ENCODE results near the gene VSIG10L. TPM values are rescaled to one million over a fixed set of nuclear protein-coding genes. Genes with fewer than 3 reads are reported as not detected.

VSIG10L gene
- 2.5 TPM for total RNA-seq

DNA sequence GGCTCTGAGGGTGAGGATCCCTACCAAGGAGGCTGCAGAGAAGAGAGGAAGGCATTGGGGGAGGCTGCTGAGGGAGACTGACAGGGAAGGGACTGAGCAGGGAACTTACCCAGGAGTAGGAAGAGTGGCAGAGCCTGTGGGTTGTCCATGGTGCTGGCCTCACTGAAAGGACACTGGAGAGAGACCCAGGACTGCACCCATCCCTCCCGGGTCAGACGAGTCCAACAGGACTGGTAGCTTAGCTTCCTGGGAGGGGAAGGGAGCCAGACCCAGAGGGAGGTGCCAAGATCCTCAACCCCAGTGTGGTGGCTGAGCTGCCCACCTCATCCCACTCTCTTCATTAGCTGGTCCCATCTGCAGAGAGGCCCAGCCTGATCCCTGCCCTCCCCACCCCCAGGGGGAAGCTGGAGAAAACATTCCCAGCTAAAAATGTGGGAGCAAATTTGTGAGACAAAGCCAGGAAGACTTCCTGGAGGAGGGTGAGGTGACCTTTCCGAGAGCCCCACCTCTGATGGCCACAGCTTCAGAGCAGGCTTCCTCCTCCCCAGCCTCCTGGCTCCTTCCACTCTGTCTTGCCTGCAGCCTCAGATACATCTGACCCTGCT, at the start of gene VSIG10L:
Gene VSIG10L (minus strand): TSS at position 164 of the 605 bp plus-strand sequence. CDS start 15 bp downstream, at position 149.
- DNase-seq: no peak

DNA sequence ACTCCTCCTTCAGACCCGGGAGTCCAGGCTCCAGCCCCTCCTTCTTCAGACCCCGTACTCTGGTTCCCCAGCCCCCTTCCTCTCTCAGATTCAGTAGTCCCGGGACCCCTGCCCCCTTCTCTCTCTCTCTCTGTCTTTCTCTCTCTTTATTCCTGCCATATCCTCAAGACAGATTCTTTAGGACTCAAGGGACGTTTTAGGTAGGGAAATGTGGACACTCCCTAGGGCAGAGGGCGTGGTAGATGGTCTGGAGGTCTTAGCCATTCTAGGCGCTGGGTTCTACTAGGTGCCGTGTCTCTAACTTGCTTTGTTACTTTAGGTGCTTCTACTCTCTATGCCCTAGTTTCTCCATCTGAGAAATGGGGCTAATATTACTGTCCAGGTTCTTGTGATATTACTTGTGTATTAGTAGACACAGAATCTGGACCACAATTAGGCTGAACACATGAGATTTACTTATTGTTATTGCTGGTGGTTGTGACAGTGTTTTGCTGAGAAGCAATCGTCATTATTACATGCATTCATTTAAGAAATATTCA, 49.2 kb upstream of the VSIG10L start:
- no peak for DNase-seq

DNA sequence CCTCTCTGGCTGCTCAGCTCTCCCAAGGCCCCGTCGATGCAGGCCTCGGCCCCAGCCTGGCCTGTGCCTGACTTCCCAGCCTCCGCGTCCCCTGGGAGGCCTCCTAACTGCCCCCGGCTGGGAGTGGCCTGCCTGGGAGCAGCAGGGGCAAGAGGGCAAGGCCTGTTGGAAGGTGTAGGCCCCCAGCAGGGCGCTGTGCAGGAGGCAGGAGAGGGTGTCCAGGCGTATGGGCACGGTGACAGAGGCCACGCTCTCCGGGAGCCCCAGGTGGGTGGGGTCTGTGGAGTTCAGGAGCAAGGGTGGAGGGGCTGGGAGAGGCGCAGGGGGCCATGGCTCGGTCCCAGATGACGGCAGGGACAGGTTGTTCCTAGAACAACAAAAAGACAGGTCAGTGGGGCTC, 47.2 kb upstream of the VSIG10L start:
- DNase-seq: no peak

DNA sequence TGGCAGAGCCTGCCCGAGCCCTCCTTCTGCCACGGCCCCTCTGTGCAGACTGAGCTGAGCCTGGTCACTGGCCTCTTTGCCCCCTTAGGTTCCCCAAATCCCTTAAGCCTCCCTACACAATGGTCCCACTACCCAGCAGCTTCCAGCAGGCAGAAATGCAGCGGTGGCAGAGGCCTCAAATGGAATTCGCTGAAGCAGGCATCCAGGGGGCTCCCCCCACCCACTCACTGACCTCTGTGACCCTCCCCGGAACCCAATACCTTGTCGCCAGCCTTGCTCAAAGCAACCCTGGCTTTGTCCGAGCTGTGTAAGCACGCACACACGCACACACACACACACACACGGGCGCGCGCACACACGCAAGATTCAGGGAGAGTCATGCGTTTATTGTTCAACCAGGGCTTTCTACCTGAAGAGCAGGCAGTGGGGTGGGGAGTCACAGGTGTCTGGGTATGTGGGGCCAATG, 46.0 kb upstream of the VSIG10L start, which contains the start of gene LIM2:
Gene LIM2 (minus strand): TSS at position 51 of the 466 bp plus-strand sequence. CDS start 531 bp downstream, outside the sequence.
- no peak for DNase-seq

DNA sequence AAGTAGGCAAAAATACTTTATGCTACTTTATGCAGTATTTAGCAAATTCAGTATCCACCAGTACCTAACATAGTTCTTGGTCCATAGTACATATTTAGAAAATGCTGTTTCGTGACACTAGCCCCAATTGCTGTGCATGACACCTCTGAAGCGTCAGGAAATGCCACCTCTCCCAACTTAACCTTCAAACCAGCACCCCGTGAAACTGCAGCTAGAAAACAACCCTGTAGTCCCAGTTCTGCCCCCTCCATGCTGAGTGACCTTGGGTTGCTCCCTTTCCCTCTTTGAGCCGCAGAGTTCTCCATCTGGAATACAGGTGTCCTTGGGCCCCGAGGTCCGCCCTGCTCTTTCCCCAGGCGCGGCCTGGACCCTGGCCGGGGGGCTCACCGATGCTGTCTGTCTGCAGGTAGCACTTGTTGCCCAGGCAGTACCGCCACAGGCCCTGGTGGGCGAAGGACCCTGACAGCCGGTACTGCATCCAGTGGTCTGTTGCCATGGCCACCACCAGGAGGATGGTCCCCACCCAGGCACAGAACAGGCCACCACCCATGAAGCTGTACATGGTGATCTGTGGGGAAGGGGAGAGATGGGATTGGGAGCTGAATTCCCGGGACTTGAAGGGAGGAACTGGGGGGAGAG, 45.1 kb upstream of the VSIG10L start:
- DNase-seq: no peak

DNA sequence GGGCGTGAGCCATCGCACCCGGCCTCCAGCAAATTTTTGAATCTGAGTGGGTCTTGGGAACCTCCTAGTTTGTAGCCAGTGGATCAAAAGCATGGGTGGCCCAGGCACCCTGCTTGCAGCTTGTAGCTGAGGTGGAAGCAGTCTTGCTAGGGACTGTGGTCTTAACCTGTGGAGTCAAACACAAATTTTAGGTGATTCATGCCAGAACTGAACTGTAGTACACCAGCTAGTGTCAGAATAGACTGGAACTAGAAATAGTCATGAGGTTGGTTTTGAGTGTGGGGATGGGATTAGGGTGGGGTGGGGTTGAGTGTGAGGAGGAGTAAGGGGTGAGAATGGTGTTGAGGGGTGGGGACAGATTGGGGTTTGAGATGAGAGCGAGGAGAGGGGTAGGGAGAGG, 40.1 kb upstream of the VSIG10L start:
- DNase-seq: no peak

DNA sequence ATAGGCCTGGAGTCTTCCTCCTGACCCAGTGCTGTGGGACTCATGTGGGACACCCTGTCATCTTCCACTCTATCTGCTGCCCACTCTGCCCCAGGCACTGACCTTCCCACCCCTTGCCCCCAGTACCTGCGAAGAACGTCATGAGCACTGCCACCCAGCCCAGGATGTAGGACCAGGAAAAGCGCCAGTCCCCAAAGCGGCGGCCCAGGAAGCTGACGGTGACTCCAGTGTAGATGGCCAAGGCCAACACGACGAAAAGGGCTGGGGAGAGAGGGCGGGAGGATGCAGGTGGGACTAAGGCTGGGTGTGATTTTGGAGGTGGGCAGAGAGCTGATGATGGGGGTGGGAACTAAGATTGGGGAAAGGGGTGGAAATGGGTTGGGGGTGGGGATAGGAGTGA, 38.4 kb upstream of the VSIG10L start:
- no peak for DNase-seq

DNA sequence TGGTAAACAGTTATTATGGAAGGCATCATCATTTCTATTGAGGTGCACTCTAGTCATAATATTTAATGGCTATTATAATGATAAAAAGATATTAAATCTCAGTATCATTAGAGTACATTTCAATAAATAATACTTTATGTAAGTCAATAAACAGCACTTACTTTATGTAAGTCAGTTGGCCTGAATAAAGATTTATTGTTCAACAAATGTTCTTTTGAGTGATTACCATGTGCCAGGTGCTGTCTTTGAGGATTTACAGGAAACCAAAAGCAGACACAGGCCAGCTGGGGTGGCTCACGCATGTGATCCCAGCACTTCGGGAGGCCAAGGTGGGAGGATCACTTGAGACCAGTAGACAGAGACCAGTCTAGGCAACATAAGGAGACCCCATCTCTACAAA, 35.5 kb upstream of the VSIG10L start:
- DNase-seq: no peak

DNA sequence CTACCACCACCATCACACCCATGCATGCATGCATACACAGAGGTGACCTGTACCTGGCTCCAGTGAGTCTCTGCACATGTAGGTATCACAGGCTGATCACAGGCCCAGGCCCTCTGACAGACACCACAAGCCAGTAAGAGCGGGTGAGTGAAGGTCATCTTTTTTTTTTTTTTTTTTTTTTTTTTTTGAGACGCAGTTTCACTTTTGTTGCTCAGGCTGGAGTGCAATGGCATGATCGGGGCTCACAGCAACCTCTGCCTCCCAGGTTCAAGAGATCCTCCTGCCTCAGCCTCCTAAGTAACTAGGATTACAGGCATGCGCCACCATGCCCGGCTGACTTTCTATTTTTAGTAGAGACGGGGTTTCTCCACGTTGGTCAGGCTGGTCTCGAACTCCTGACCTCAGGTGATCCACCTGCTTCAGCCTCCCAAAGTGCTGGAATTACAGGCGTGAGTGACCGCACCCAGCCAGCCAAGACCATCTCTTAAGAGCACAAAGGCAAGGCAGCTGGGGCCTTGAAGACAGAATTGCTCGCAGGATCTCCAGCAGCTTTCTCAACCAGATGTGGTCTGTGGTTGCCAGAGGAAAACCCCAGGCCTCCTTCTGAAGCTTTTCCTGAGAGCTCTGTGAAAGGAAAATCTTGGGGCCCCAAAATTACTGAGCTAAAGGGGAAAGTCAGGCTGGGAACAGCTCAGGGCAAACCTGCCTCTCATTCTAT, 33.7 kb upstream of the VSIG10L start:
- no peak for DNase-seq

DNA sequence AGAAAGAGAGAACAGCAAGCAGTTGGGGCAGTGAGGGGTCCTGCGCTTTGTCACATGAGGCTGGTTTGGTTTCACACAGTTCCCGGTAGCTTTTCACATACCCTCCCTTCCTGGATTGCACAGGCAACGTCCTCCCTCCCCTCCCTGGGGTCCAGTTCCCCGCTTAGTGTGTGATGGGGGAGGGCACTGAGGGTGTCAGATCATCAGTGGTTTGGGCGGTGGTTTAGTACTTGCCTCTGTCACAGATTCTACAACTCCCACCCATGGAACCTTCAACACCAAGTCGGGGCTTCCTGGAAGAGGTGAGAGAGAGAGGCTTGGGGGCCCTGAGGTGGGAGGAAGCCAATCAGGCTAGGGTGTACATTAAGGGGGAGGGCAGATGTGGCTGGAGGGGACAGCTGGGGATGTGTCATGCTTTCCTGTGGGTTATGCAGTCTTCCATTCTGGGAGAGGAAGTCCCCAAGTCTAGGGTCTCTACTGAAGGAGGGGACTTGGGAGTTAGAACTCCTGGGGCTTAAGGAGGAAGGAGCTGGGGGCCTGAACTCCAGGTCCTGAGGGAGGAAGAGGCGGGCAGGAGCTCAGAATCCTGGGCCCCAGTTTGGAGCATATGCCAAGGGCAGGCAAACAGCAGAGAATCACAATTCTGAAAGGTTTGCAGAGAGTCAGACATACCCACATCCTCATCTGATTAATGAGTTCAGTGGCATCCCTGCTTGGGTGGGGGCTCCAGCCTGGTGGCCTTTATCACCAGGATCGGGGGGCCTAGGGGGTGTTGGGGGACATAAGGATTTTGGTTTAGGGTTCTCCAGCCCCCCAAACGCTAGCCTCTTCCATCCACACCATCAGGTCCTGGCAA, 30.9 kb upstream of the VSIG10L start, which contains the start of gene NKG7:
Gene NKG7 (minus strand): TSS at position 6 of the 856 bp plus-strand sequence. CDS start 119 bp downstream, outside the sequence.
- no peak for DNase-seq

DNA sequence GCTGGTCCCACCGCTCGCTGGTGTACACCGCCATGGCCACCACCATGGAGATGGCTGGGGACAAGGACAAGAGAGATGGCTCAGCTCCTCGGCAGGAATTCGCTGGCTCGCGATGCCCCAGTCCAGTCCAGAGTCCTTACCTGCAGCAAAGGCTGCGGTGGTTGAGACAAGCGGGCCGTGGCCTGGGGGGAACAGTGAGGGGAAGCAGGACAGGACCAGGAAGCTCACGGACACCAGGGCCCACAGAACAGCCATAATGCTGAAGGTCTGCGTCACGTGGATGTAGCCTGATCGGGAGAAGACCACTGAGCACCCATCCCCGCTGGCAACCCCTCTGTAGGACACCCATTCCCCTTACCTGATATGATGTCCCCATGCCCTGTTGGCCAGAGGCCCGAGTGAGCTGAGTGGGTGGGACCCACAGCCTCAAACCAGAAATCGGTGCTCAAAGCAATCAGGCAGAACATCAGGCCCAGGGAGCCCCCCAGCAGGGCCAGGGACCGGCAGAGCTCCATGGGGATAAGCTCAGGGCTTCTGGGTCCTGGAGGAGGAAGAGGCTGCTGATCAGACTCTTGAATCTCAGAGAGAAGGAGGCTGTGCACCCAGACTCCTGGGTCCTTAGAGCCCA, 30.2 kb upstream of the VSIG10L start:
- no peak for DNase-seq

DNA sequence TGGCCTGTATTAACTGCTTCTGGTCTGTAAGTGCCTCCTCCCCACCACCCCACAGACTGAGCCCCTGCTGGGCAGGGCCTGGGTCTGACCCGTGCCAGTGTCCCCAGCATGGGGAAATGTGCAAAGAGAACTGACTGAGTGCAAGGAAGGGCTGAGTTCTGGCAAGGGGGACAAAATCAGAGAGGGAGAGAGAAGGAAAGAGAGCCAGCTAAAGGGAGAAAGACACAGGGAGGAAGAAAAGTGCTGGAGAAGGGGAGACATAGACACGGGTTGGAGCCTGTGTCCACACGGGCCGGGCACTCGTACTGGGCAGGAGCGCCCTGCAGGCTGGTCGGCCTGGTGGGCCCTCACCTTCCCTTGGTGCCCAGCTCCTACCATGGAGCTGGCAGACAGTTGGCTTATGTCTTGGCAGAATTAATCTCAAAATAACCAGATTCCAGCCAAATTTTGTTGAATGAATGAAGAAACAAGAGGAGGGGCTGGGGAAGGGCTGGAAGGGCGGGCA, 29.3 kb upstream of the VSIG10L start:
- DNase-seq: no peak

DNA sequence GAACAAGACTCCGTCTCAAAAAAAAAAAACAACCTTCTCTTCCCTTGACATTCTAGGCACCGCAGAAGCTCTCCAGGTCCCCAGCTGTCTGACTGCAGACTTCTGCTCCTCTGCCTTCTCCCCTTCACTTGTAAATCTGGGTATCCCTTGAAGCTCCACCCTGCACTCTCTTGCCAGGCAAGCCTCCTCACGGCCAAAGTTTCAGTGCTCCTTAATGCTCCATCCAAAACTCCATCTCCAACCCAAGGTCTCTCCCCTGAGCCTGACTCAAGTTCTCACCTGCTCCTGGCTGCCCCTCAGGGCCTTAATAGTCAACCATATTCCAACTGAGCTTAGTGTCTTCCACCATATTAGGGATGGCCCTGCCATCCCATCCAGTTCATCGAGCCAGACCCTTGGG, 28.3 kb upstream of the VSIG10L start:
- no peak for DNase-seq

DNA sequence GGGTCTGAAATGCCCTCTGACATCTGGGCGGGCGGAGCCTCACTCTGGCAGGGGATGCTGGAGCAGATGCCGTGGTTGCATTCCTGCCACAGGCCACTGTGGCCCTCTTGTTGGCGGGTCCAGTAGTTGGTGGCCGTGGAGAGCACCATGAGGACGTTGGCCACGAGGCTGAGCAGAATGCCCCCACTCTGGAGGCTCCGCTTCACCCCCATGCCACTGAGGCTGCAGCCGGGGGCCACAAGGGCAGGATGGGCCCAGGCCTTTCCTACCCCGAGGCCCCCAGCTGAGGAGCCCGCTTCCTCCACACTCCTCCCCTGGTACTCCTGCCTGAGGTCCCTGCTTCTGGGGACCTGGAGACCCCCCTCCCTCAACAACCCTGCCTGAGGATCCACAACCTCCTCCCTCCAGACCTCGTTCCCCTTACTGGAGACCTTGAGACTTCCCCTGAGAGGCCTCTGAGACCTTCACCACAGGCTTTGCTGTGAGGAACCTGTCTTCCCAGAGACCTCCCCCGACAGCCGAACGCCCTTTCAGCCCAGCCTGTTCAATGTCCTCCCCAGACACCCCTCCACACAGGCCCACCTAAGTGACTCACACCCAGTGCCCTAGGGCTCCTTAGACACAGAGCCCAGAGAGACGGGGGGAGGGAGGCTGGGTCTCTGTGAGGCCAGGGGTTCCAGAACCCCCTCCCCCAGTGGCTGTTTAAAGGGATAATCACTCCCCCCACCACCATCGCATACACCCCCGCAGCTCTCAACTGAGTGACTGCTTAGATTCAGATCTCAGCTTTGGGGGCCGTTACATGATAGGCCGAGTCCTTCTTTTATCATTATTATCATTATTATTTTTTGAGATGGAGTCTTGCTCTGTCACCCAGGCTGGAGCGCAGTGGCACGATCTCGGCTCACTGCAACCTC, 26.7 kb upstream of the VSIG10L start, which contains the start of gene CLDND2:
Gene CLDND2 (minus strand): TSS at position 638 of the 917 bp plus-strand sequence. CDS start 426 bp downstream, at position 212.
- DNase-seq: no peak

DNA sequence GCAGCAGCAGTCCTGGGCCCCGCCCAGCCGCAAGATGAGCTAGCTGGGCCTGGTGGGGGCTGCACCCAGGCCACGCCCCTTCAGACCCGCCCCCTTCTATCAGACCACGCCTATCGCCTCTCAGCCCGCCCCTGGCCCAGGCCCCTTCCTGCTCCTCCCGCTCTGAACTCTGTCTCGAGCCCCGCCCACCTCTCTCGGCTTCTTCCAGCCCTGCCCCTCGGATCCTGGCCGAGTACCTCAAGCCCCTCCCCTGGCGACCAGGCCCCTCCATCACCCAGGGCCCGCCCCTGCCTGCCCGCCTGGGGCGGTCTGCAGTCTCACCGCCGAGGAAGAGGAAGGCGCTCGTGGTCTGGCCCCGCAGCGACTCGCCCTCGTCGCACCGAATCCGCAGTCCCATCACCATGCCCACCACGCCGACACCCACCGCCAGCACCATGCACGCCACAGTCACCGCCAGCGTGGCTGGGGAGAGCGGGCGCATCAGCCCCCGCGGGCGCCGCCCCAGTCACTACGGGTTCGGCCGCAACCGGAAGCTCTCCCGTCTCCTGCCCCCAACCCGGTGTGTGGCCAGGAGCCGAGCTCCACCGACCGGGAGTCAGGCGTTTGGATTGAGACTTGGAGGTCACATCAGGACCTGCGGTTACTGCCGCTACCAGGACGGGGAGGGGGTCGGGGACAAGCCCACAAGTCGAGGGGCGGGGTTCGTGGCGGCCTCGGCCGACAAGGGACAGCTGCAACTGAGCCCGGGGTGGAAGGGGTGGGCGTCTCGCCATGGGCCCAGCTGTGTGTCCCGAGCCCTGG, 25.8 kb upstream of the VSIG10L start:
- DNase-seq: peak; percentile 99

DNA sequence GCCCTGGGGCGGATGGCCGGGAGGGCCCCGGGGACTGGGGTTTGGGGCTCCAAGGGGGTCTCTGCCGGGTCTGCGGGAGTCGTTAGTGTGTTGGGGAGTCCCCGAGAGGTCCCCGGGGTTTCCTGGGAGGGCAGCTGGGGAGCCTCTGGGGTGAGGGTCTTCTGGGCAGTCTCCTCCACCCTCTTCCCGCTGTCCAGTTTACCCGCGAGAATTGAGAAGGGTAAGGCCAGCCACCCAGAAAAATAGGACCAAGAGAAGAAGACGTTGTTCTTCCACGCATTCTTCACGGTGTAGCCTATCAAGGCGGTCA, 25.3 kb upstream of the VSIG10L start:
- DNase-seq: no peak

DNA sequence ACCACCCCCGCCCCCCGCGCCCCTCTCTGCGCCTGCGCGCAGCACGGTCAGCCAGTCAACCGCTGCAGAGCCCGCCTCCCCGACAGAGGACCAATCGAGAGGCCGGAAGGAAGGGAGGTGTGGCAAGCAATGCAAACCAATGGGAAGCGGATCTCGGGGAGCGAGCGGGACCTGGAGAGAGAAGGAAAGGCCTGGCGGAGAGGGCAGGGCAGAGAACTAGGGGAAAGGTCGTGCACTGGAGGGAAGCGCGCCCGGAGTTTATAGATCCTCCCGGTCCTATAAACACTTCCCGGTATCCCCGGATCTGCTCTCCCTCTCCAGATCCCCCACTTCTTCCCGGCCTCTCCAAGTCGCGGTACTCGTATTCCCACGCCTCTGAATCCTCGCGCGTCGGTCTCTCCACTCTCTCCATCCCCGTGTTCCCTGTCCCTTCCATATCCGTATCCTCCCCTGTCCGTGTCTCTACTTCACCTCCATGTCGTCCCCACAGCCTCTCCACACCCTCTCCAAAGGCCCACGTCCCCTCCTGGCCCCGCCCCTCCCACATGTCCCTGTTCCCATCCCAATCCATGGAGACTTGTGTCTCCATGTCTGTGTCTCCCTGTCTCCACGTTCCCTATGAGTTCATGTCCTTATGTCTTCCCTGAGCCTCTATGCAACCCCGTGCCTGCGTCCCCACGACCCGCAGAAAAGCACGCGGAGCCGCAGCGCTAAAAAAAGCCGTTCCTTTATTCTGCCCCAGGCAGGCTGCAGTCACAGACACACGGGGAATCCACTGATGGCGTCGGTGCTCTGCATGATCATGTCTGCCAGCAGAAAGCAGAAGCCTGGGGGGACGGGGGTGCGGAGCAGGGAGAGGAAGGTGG, 24.7 kb upstream of the VSIG10L start:
- peak; percentile 99 for DNase-seq

DNA sequence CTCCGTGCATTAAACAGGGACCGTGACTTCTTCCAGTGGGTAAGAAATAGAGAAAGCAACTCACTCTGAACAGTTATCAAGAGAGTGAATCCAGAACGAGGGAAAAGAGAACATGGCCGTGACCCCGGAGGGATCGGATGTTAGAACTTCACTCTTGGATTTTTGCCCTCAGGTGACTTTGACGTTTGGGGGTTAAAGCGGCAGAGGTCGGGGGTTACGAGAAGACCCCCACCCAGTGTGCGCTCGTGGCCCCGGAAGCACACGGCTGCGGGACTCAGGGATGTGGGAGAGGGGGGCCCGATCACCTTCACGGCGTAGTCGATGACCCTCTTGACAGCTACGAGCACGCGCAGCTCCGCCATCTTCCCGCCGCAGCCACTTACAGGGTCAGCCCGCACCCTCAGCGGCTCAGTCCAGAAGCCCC, 24.0 kb upstream of the VSIG10L start, which contains the start of gene ETFB:
Gene ETFB (minus strand): TSS at position 424 of the 424 bp plus-strand sequence. CDS start 62 bp downstream, at position 362.
- no peak for DNase-seq
